HEK293 (cell line): ENCODE measurements around the gene ELP6.

Source experiments
- FEZF1 ChIP-seq: fragments of 450-650 bp; formaldehyde crosslinking; IDR thresholded peaks from 2 replicates; pipeline ENCODE4 v1.5.1; 2016; ENCODE audit warnings: missing biosample characterization, missing genetic modification characterization
- INSM2 ChIP-seq: fragments of 450-650 bp; formaldehyde crosslinking; IDR thresholded peaks from 2 replicates; pipeline ENCODE4 v1.5.1; 2016; ENCODE audit warnings: missing biosample characterization, missing genetic modification characterization
- KLF1 ChIP-seq: fragments of 450-650 bp; formaldehyde crosslinking; IDR thresholded peaks from 2 replicates; pipeline ENCODE4 v1.5.1; 2016; ENCODE audit warnings: missing biosample characterization, missing genetic modification characterization
- SCRT1 ChIP-seq: fragments of 450-650 bp; formaldehyde crosslinking; IDR thresholded peaks from 2 replicates; pipeline ENCODE4 v1.5.1; 2016; ENCODE audit warnings: missing biosample characterization, missing genetic modification characterization, borderline replicate concordance
- TRIM28 ChIP-seq: IDR thresholded peaks from 2 replicates; pipeline ENCODE4 v1.6.1; 2011; ENCODE audit warnings: low read length, control low read depth, borderline replicate concordance
- ZBTB10 ChIP-seq: fragments of 450-650 bp; formaldehyde crosslinking; IDR thresholded peaks from 2 replicates; pipeline ENCODE4 v1.5.1; 2016; ENCODE audit warnings: missing biosample characterization, missing genetic modification characterization
- ZBTB17 ChIP-seq: fragments of 450-650 bp; formaldehyde crosslinking; IDR thresholded peaks from 2 replicates; pipeline ENCODE4 v1.5.1; 2016; ENCODE audit warnings: missing biosample characterization, missing genetic modification characterization
- ZNF211 ChIP-seq: fragments of 450-650 bp; formaldehyde crosslinking; IDR thresholded peaks from 2 replicates; pipeline ENCODE4 v1.5.1; 2016; ENCODE audit warnings: low read depth, missing biosample characterization, missing genetic modification characterization
- ZNF223 ChIP-seq: fragments of 450-650 bp; formaldehyde crosslinking; IDR thresholded peaks from 2 replicates; pipeline ENCODE4 v1.5.1; 2016; ENCODE audit warnings: missing biosample characterization, missing genetic modification characterization
- ZNF366 ChIP-seq: fragments of 450-650 bp; formaldehyde crosslinking; conservative IDR thresholded peaks from 2 replicates; pipeline ENCODE4 v1.5.1; 2016; ENCODE audit warnings: missing biosample characterization, missing genetic modification characterization
- ZNF391 ChIP-seq: fragments of 450-650 bp; formaldehyde crosslinking; IDR thresholded peaks from 2 replicates; pipeline ENCODE4 v1.5.1; 2016; ENCODE audit warnings: low read depth, missing biosample characterization, missing genetic modification characterization, borderline replicate concordance
- ZNF48 ChIP-seq: fragments of 450-650 bp; formaldehyde crosslinking; IDR thresholded peaks from 2 replicates; pipeline ENCODE4 v1.5.1; 2016; ENCODE audit warnings: missing biosample characterization, missing genetic modification characterization
- ZNF514 ChIP-seq: fragments of 450-650 bp; formaldehyde crosslinking; IDR thresholded peaks from 2 replicates; pipeline ENCODE4 v1.5.1; 2016; ENCODE audit warnings: missing biosample characterization, missing genetic modification characterization
- ZNF521 ChIP-seq: fragments of 450-650 bp; formaldehyde crosslinking; IDR thresholded peaks from 2 replicates; pipeline ENCODE4 v1.5.1; 2017; ENCODE audit warnings: missing biosample characterization, mild to moderate bottlenecking, missing genetic modification characterization
- ZNF529 ChIP-seq: fragments of 450-650 bp; formaldehyde crosslinking; IDR thresholded peaks from 2 replicates; pipeline ENCODE4 v1.5.1; 2017; ENCODE audit warnings: missing genetic modification characterization, missing biosample characterization; ENCODE audit not compliant: insufficient replicate concordance
- ZNF549 ChIP-seq: fragments of 450-650 bp; IDR thresholded peaks from 2 replicates; pipeline ENCODE4 v1.5.1; 2018; ENCODE audit warnings: missing biosample characterization, missing genetic modification characterization, mild to moderate bottlenecking, inconsistent platforms, moderate library complexity
- ZNF560 ChIP-seq: fragments of 450-650 bp; formaldehyde crosslinking; IDR thresholded peaks from 2 replicates; pipeline ENCODE4 v1.5.1; 2017; ENCODE audit warnings: missing biosample characterization, missing genetic modification characterization, borderline replicate concordance
- ZNF561 ChIP-seq: fragments of 450-650 bp; IDR thresholded peaks from 2 replicates; pipeline ENCODE4 v1.5.1; 2018; ENCODE audit warnings: missing biosample characterization, missing genetic modification characterization, borderline replicate concordance
- ZNF830 ChIP-seq: fragments of 450-650 bp; IDR thresholded peaks from 2 replicates; pipeline ENCODE4 v1.5.0; 2018; ENCODE audit warnings: missing biosample characterization, missing genetic modification characterization, low read depth, mild to moderate bottlenecking, moderate library complexity
- ZNF837 ChIP-seq: fragments of 450-650 bp; formaldehyde crosslinking; IDR thresholded peaks from 2 replicates; pipeline ENCODE4 v1.5.1; 2016; ENCODE audit warnings: missing biosample characterization, missing genetic modification characterization
- TF ChIP-seq, protein P1 (sequence below): fragments of 450-650 bp; formaldehyde crosslinking; IDR thresholded peaks from 2 replicates; pipeline ENCODE4 v1.5.1; 2016; ENCODE audit warnings: missing biosample characterization, missing genetic modification characterization
- TF ChIP-seq, protein P2 (sequence below): fragments of 450-650 bp; formaldehyde crosslinking; IDR thresholded peaks from 2 replicates; pipeline ENCODE4 v1.5.1; 2016; ENCODE audit warnings: missing biosample characterization, missing genetic modification characterization
- TF ChIP-seq, protein P3 (sequence below): fragments of 450-650 bp; formaldehyde crosslinking; IDR thresholded peaks from 2 replicates; pipeline ENCODE4 v1.5.1; 2017; ENCODE audit warnings: missing biosample characterization, mild to moderate bottlenecking, missing genetic modification characterization, moderate library complexity
- TF ChIP-seq, protein P4 (sequence below): fragments of 450-650 bp; formaldehyde crosslinking; IDR thresholded peaks from 2 replicates; pipeline ENCODE4 v1.5.1; 2017; ENCODE audit warnings: missing biosample characterization, missing genetic modification characterization
- TF ChIP-seq, protein P5 (sequence below): fragments of 450-650 bp; formaldehyde crosslinking; IDR thresholded peaks from 2 replicates; pipeline ENCODE4 v1.5.1; 2017; ENCODE audit warnings: missing biosample characterization, missing genetic modification characterization

Gene ELP6

DNA sequence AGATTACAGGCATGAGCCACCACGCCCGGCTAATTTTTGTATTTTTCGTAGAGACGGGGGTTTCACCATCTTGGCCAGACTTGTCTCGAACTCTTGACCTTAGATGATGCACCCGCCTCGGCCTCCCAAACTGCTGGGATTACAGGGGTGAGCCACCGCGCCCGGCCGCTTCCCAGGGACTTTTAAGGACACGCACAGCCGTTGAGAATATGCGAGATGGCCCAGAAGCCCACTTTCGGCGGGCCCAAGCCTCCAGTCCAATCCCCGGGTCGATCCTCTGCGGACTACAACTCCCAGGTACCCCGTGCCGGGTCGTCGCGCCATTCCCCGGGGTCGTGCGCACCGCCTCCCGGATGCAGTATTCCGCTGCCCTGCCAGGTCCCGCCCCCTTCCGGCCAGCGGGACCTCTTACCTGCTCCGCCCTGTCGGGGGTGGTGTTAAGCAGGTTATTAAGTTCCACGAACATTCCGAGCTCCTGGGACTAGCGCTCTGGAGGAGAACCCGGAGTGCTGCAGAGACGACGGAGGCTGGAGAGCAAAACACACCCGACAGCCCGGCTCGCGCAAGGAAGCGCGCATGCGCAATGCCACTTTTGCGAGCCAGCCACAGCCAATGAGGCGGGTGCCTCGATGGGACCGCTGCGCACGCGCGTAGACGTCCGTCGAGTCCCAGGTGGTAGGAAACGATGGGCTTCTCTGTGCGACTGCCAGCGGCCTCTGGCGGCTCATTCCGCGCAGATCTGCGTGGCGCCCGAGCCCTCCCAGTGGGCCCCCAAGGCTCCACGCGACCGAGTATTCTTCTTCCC is at the start of gene ELP6 (continued):
- TF ChIP-seq ZNF529 (tag by site-specific recombination): no peak
- no peak for TF ChIP-seq ZNF48 (tag by site-specific recombination)
- TF ChIP-seq, protein P1, sequence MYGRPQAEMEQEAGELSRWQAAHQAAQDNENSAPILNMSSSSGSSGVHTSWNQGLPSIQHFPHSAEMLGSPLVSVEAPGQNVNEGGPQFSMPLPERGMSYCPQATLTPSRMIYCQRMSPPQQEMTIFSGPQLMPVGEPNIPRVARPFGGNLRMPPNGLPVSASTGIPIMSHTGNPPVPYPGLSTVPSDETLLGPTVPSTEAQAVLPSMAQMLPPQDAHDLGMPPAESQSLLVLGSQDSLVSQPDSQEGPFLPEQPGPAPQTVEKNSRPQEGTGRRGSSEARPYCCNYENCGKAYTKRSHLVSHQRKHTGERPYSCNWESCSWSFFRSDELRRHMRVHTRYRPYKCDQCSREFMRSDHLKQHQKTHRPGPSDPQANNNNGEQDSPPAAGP: no peak; the same call in 1 of the 2 replicates
- TF ChIP-seq, protein P2, sequence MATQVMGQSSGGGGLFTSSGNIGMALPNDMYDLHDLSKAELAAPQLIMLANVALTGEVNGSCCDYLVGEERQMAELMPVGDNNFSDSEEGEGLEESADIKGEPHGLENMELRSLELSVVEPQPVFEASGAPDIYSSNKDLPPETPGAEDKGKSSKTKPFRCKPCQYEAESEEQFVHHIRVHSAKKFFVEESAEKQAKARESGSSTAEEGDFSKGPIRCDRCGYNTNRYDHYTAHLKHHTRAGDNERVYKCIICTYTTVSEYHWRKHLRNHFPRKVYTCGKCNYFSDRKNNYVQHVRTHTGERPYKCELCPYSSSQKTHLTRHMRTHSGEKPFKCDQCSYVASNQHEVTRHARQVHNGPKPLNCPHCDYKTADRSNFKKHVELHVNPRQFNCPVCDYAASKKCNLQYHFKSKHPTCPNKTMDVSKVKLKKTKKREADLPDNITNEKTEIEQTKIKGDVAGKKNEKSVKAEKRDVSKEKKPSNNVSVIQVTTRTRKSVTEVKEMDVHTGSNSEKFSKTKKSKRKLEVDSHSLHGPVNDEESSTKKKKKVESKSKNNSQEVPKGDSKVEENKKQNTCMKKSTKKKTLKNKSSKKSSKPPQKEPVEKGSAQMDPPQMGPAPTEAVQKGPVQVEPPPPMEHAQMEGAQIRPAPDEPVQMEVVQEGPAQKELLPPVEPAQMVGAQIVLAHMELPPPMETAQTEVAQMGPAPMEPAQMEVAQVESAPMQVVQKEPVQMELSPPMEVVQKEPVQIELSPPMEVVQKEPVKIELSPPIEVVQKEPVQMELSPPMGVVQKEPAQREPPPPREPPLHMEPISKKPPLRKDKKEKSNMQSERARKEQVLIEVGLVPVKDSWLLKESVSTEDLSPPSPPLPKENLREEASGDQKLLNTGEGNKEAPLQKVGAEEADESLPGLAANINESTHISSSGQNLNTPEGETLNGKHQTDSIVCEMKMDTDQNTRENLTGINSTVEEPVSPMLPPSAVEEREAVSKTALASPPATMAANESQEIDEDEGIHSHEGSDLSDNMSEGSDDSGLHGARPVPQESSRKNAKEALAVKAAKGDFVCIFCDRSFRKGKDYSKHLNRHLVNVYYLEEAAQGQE (tag by site-specific recombination): no peak
- no peak; the same call in none of the 2 replicates for TF ChIP-seq KLF1
- peak; percentile 61 for TF ChIP-seq ZBTB17
- no peak for TF ChIP-seq ZNF837 (tag by site-specific recombination)
- TF ChIP-seq TRIM28: 0 out of 2 replicates have a peak, but pooled peaks have one; percentile 24
- TF ChIP-seq ZNF391 (tag by site-specific recombination): peak; percentile 32; the same call in 1 of the 2 replicates
- TF ChIP-seq INSM2 (tag by site-specific recombination): no peak
- TF ChIP-seq, protein P3, sequence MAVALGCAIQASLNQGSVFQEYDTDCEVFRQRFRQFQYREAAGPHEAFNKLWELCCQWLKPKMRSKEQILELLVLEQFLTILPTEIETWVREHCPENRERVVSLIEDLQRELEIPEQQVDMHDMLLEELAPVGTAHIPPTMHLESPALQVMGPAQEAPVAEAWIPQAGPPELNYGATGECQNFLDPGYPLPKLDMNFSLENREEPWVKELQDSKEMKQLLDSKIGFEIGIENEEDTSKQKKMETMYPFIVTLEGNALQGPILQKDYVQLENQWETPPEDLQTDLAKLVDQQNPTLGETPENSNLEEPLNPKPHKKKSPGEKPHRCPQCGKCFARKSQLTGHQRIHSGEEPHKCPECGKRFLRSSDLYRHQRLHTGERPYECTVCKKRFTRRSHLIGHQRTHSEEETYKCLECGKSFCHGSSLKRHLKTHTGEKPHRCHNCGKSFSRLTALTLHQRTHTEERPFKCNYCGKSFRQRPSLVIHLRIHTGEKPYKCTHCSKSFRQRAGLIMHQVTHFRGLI (tag by site-specific recombination): no peak
- peak; percentile 66; the same call in 1 of the 2 replicates for TF ChIP-seq ZNF561 (tag by site-specific recombination)
- no peak for TF ChIP-seq ZNF549 (tag by site-specific recombination)
- no peak for TF ChIP-seq ZBTB10 (tag by site-specific recombination)
- TF ChIP-seq ZNF223 (tag by site-specific recombination): no peak
- no peak for TF ChIP-seq ZNF211 (tag by site-specific recombination)
- no peak for TF ChIP-seq ZNF830 (tag by site-specific recombination)
- TF ChIP-seq SCRT1: no peak
- TF ChIP-seq ZNF560 (tag by site-specific recombination): no peak
- TF ChIP-seq, protein P4, sequence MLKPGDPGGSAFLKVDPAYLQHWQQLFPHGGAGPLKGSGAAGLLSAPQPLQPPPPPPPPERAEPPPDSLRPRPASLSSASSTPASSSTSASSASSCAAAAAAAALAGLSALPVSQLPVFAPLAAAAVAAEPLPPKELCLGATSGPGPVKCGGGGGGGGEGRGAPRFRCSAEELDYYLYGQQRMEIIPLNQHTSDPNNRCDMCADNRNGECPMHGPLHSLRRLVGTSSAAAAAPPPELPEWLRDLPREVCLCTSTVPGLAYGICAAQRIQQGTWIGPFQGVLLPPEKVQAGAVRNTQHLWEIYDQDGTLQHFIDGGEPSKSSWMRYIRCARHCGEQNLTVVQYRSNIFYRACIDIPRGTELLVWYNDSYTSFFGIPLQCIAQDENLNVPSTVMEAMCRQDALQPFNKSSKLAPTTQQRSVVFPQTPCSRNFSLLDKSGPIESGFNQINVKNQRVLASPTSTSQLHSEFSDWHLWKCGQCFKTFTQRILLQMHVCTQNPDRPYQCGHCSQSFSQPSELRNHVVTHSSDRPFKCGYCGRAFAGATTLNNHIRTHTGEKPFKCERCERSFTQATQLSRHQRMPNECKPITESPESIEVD (tag by site-specific recombination): no peak
- no peak for TF ChIP-seq ZNF521 (tag by site-specific recombination)
- TF ChIP-seq, protein P5, sequence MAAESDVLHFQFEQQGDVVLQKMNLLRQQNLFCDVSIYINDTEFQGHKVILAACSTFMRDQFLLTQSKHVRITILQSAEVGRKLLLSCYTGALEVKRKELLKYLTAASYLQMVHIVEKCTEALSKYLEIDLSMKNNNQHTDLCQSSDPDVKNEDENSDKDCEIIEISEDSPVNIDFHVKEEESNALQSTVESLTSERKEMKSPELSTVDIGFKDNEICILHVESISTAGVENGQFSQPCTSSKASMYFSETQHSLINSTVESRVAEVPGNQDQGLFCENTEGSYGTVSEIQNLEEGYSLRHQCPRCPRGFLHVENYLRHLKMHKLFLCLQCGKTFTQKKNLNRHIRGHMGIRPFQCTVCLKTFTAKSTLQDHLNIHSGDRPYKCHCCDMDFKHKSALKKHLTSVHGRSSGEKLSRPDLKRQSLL (tag by site-specific recombination): peak; percentile 39; the same call in 1 of the 2 replicates
- no peak for TF ChIP-seq ZNF514 (tag by site-specific recombination)
- TF ChIP-seq FEZF1: no peak
- TF ChIP-seq ZNF366 (tag by site-specific recombination): no peak
